GM03348 (cell line): ENCODE results near the gene JARID2.

Experiments used
- DNase-seq: peaks from one replicate; pipeline ENCODE4 v3.0.0; 2012; ENCODE audit warnings: low spot score

Gene JARID2

GRCh38 chr6:15247500-15248450, 1.9 kb downstream of the JARID2 start:
- peak; percentile 78 for DNase-seq

GRCh38 chr6:15248451-15249370, 2.8 kb downstream of the JARID2 start:
- peak; percentile 95 for DNase-seq

GRCh38 chr6:15249371-15250019, 3.6 kb downstream of the JARID2 start:
- no peak for DNase-seq

DNA sequence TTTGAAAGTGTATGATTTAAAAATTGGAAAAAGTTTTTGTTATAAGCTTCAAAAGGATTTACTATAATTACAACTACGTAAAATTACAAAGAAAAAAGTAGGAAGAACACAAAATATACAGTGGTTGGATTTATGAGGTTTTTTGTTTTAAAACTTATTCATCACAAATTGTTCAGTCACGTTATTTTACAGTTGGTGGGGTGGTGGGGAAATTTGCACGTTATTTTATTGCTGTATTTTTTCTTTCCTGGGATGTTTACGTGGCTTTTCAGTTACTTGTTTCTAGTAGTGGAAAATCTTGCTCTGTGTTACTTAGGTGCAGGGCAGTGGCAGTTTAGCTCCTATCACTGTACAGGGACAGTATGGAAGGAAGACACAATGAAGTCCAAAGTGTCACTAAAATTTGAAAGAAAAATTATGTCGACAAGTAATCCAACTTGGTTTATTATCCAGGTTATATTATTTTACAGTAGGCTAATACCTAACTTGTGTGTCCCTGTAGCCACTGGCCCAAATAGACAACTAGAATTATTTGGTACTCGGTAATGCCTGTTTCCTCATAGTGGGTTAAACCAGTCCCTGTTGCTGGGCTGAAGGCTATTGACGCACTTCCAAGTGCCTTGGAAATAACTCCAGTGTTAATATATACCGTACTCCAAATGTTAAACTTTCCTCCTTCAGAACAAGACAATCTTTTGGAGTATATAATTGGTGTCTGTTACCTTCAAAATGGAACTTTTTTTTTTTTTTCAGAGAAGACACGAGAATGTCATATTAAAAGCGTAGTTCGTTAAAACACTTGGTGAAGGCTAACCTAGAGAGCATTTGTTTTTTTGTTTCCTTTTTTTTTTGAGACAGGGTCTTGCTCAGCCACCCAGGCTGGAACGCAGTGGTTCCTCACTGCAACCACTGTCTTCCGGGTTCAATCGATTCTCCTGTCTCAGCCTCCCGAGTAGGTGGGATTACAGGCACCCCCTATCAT, 4.6 kb downstream of the JARID2 start:
- DNase-seq, result no peak

- DNase-seq, result no peak
Measured at GRCh38 chr6:15252195-15252594, 6.3 kb downstream of the JARID2 start.

GRCh38 chr6:15253203-15254022, 7.5 kb downstream of the JARID2 start:
- DNase-seq, result no peak

DNA sequence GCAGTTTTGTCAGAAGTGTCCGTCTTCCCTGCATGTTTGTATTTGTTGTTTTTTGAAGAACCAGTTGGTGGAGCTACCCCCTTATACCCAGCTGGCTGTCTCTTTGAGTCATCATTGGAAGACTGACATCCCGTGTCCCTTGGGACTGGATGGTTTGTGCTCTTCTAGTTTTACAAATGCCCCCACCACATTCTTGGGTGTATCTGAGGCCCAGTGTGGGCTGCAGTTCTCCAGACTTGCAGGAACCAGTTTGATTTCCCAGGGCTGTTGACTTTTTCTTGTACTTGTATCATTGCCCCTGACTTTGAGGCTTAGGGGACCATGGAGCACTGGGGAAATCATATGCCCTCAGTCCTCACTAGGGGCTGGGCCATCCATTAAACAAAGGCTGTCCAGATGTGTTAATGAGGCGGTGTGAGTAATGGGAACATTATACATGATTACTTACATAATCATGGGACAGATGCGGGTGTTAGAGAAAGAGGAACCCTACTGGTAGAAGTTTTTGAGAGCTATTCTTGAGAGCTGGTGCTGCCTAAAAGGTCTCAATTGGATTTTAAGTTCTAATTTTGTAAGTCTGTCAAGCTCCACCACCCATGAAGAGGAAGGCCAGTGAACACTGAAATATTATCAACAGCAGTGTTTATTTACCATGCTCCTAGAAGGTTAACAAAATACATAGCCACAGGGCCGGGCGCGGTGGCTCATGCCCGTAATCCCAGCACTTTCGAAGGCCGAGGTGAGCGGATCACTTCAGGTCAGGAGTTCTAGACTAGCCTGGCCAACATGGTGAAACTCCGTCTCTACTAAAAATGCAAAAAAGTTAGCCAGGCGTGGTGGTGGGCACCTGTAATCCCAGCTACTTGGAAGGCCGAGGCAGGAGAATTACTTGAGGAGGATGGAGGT, 8.5 kb downstream of the JARID2 start:
- no peak for DNase-seq

GRCh38 chr6:15255481-15255880, 9.6 kb downstream of the JARID2 start:
- DNase-seq, result no peak

DNA sequence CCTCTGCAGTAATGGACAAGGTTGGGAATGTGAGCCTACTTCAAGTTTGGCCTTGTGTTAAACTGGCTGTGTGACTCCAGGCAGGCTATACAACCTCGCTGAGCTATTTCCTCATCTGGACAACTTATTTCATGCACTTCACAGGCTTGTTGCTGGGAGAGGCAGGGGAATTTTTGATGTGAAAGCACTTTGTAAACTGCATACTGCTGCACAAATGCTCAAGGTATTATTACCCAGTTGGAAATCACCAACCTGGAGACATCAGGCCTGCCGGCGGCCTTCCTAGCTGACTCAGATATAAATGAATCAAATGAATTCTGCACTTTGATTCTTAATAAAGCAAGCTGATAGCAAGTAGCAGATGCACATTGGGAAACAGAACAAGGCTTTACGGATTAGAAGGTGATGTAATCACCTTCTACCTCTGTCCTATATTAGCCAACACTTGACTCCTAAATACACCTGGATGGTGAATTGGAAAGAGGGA, 10.1 kb downstream of the JARID2 start:
- DNase-seq, result no peak

DNA sequence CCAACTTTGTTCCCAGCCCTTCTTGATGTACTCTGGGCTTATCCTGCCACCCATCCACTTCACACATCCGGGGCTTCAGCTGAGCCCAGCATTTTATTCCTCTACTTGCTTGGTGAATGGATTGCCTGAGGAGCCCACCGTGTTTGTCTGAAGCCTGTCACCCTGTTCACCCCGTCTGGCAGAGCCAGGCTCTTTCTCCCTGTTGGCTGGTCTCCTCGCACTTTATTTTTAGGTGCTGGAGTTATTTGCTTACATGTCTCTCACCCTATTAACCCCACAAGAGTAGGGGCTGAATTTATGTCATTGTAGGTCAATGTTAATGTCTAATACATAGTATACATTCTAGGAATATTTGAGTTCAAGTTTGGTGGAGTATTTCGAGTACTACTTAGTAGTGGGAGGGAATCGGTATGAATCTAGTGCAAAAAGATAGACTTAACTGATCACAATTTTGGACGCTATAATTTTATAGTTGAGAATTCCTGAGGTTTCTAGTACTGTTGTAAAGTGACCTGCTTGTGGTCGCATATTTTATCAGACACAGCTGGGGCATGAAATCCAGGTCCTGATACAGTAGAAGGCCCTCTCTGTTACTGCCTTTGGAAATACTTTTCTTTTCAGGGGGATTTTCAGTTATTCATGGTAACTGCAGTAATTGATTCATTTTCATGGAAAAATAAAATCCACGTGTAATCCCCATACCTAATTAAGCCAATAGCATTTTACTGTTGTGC, 10.8 kb downstream of the JARID2 start:
- DNase-seq, result no peak

- no peak for DNase-seq
Measured at GRCh38 chr6:15257357-15258132, 11.7 kb downstream of the JARID2 start.

DNA sequence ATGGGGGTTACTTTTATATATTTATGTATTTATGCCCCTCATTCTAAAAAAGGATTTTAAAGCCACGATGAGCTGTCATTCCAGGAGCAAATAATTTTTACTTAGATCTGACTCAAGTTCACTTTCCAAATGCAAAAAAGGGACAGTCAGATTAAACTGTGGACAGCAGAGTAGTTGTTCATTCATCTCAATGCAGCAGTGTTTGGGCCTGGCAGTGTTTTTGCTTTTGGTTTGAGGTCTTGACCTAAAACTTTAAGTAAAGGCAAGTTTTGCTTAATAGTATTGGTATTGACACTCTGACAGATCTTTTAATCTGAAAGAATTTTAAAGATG, 13.9 kb downstream of the JARID2 start:
- DNase-seq, result no peak

- DNase-seq, result peak; percentile 63
Measured at GRCh38 chr6:15260099-15260821, 14.4 kb downstream of the JARID2 start.

GRCh38 chr6:15263780-15264374, 18.0 kb downstream of the JARID2 start:
- DNase-seq, result no peak

GRCh38 chr6:15264412-15264811, 18.5 kb downstream of the JARID2 start:
- DNase-seq, result no peak
